Neural progenitor cell (in vitro differentiated cells): ENCODE results near the gene SAMMSON.

Experiments used
- CTCF ChIP-seq: fragments of 200-600 bp; sonication (generic); IDR thresholded peaks from 2 replicates; pipeline ENCODE4 v1.5.1; 2017; ENCODE audit warnings: antibody characterized with exemption, mild to moderate bottlenecking
- EZH2 ChIP-seq: fragments of 200-600 bp; sonication (generic); IDR thresholded peaks from 2 replicates; pipeline ENCODE4 v1.6.1; 2017; ENCODE audit warnings: antibody characterized with exemption, mild to moderate bottlenecking, moderate library complexity
- EZH2phosphoT487 ChIP-seq: fragments of 200-600 bp; sonication (generic); IDR thresholded peaks from 2 replicates; pipeline ENCODE4 v1.6.1; 2017; ENCODE audit warnings: antibody characterized with exemption

- TF ChIP-seq CTCF: no peak
- TF ChIP-seq EZH2: no peak
- no peak for TF ChIP-seq EZH2phosphoT487
These were observed 39.2 kb downstream of the SAMMSON start for GRCh38 chr3:70038693-70039092.
